Hematopoietic multipotent progenitor cell treated with erythropoietin and hydrocortisone succinate and interleukin-3 and kit ligand, for 6 days (in vitro differentiated cells): ENCODE results near the gene SDK1.
"Not testable (repeated sequence)": the region's sequence is repeated elsewhere in the genome, so short reads cannot be mapped to it uniquely, and the experiment has no call there.

Experiments used
- DNase-seq: peaks from one replicate; pipeline ENCODE4 v3.0.0-alpha.2; 2015

The SDK1 gene

GRCh38 chr7:4220011-4220410, 919.0 kb downstream of the SDK1 start:
- no peak for DNase-seq

DNA sequence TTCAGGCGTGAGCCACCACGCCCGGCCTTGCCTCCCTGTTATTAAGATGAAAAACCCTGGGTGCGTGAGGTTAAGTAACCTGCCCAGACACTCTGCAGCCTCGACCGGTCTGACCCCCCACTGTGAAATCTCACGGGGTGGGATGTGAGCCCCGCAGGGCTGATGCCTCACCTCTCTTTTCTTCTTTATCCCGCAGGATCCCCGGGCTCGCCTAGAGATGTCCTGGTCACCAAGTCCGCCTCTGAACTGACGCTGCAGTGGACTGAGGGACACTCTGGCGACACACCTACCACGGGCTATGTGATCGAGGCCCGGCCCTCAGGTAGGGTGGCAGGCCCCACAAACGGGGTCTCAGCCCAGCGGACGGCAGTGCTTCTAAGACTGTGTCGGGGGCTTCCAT, 920.0 kb downstream of the SDK1 start:
- DNase-seq: no peak

GRCh38 chr7:4222676-4223075, 921.6 kb downstream of the SDK1 start:
- DNase-seq: no peak

DNA sequence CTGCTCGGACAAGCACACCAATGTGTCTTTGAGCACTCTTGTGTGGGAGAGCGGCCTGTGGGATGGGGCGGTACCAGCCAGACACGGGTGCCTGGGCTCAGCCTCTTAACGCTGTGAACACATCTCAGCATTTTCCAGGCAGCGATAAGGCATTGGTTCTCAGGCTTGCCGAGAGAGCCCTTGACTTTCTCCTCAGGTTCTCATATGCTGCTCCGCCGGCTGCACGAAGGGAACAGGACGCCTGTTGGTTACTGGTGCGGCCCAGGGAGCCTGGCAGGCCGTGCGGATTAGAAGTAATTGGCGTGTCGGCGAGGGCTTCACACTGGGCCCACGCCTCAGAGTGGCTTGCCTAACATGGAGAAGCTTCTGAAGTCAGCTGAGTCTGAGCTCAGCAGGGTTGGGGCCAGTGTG, 924.3 kb downstream of the SDK1 start:
- DNase-seq: no peak

DNA sequence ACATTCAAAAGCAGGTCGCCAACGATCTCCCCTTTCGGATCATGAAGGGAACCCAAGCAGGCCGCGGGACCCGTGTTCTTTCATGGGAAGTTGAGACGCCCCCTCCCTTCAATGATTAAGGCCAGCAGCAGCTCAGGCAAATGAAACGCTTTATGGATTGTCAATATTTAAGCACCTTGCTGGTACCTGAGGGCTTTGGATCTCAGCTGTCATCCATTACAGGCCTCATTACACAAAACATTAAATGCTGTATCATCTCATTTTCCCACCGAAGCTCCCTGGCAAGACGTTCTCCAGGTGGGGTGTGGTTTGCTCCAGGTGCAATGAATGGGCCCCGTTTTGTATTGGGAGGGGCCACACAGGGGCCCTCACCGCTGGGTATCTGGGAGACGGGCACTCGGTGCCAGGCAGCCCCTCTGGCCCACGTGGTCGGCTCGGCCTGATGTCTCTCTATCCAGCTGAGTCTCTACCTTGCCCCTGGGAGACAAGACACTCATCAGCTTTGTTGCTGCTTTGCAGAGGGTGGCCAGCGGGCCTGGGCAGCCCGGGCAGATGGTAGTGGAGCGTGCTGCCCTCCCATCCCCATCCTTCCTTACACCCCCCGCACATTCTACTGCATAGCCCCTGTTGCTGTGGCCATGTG, 925.0 kb downstream of the SDK1 start:
- no peak for DNase-seq

GRCh38 chr7:4226524-4226882, 925.5 kb downstream of the SDK1 start:
- no peak for DNase-seq

DNA sequence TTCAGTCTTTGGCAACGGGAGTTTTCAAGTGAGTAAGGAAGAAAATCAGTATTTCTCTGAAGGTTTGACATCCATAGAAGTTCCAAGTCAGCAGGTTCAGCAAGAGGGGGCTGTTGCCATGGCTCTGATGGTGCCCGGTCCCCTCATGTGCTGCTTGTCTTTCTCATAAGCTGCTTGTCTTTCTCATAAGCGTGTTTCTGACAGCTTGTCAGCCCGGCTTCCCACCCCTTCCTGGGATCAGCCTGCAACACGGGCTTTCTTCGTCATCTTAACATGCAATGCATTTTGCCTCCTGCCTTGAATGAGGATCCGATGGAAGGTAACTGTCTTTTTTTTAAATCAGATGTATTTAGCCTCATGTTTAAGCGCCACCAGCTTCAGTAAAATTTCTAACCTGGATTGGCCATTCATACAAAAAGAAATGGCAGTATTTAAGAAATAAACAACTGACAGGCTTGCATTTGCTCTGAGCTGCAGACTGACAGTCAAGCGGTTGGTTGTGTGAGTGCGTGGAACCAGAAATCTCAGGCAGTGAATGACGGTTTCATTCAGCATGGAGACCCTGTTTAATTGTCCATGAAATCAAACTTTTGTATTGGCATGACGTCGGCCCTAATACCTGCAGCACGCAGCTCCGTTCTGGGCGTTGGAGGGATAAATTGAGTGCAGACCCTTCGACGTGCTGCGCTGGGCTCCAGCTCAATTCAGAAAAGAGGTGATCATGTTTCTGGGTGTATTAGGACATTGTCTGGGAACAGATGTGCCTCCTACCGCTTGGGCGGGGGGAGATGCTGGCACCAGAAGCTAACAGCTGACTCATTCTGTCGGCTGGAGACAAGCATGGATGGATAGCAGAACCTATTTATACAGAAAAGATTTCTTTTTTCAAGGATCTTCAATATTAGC, 926.3 kb downstream of the SDK1 start:
- no peak for DNase-seq

DNA sequence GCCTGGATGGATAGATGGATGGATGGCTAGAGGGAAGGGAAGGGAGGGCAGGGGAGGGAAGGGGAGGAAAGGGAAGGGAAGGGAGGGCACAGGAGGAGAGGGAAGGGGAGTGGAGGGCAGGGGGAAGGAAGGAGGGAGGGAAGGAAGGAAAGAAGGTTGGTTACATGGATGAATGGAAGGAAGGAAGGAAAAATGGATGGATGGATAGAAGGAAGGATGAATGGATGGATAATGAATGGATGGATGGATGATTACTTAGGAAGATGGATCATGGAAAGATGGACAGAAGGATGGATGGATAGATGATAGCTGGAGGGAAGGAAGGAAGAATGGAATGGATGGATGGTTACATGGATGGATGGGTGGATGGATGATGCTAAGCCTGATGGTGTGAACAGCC, 929.3 kb downstream of the SDK1 start:
- DNase-seq: no peak

GRCh38 chr7:4233146-4233545, 932.1 kb downstream of the SDK1 start:
- DNase-seq: no peak

GRCh38 chr7:4233621-4234497, 932.8 kb downstream of the SDK1 start:
- DNase-seq: no peak

GRCh38 chr7:4234498-4234855, 933.4 kb downstream of the SDK1 start:
- DNase-seq: no peak

DNA sequence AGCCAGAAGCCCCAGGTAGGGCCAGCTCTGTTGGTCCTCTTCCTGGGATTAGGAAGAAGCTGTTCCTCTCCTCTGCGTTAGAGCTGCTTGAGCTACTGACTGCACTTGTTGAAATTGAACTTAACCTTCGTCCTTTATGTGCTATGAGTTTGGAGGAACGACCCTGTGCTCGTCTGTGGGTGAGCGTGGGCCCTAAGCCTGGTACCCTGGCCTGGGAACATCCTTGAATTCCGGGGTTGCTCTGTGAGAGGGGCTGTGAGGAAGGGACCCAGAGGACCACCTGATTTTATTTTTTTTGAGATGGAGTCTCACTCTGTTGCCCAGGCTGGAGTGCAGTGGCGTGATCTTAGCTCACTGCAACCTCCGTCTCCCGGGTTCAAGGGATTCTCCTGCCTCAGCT, 933.8 kb downstream of the SDK1 start:
- DNase-seq: no peak

GRCh38 chr7:4235596-4235995, 934.5 kb downstream of the SDK1 start:
- no peak for DNase-seq

- no peak for DNase-seq
These were observed 935.3 kb downstream of the SDK1 start for GRCh38 chr7:4236389-4236788.

GRCh38 chr7:4236873-4237272, 935.8 kb downstream of the SDK1 start:
- not testable (repeated sequence) for DNase-seq

- DNase-seq: no peak
These were observed 936.5 kb downstream of the SDK1 start for GRCh38 chr7:4237296-4238235.

DNA sequence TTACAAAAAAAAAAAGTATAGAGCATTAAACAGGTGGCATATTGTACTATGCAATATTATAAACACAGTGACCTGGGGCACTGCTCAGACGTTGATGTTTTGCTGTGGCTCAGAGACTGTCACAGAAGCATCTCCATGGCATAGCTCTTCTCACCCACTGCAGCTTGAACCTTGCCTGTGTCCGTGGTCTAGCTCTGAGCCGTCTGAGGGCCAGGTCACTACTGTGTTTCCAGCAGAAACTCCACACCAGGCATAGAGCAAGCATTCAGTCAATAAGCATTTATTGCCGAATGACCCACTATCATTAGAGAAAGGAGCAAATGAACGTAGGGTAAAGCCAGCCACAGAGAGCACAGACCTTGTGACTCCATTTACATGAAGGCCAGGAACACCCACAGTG, 937.8 kb downstream of the SDK1 start:
- DNase-seq: no peak

DNA sequence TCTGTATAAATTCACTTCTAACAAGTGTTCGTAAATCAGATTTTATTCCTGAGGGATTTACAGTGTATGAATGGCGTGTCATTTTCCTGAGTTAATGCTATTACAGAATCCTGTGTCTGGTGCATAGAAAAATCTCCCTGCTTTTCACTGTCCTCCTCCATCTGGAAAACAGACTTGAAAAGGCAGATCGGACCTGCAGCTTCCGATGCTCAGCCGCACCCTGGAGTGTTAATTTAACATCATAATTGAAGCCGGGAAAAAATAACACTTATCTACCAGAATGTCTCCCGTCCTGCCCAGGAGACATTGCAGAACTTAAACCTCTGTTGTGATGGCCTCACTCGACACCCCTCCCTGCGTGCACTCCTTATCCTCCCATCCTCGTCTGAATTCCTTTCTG, 939.0 kb downstream of the SDK1 start:
- no peak for DNase-seq

- no peak for DNase-seq
These were observed 939.7 kb downstream of the SDK1 start for GRCh38 chr7:4240520-4241303.

- DNase-seq: no peak
These were observed 940.2 kb downstream of the SDK1 start for GRCh38 chr7:4241304-4241612.

GRCh38 chr7:4241791-4242190, 940.7 kb downstream of the SDK1 start:
- no peak for DNase-seq

GRCh38 chr7:4242706-4243105, 941.7 kb downstream of the SDK1 start:
- DNase-seq: no peak
